H1 (cell line): ENCODE data around the gene OSBP. TPM values are rescaled to one million over a fixed set of nuclear protein-coding genes. Genes with fewer than 3 reads are reported as not detected.
A peak's percentile ranks its signal among the peaks of the same experiment; 100 is the strongest.

Experiments used
- ASH2L ChIP-seq: fragments of 200-600, 300-600 bp; sonication (generic); IDR thresholded peaks from one replicate; pipeline ENCODE4 v1.7.1; 2017; ENCODE audit warnings: low read length
- BRCA1 ChIP-seq: IDR thresholded peaks from 2 replicates; pipeline ENCODE4 v1.6.1; 2012; ENCODE audit warnings: low read depth, low read length, improper control_type of control experiment
- CREB1 ChIP-seq: IDR thresholded peaks from 2 replicates; pipeline ENCODE4 v1.6.1; 2012; ENCODE audit warnings: inconsistent platforms
- GTF2F1 ChIP-seq: IDR thresholded peaks from 2 replicates; pipeline ENCODE4 v1.6.1; 2012; ENCODE audit warnings: low read depth, low read length, improper control_type of control experiment, borderline replicate concordance
- HDAC2 ChIP-seq, 2 experiments: fragments of 300-600 bp in 1 of 2; sonication (generic) in 1 of 2; IDR thresholded peaks; 2 replicates each; pipeline ENCODE4 v1.6.1; 2011 to 2012; ENCODE audit warnings: low read depth in 2 of 2, low read length in 2 of 2, mild to moderate bottlenecking in 2 of 2, moderate library complexity in 2 of 2, borderline replicate concordance in 1 of 2, inconsistent platforms in 1 of 2
- MAFK ChIP-seq: IDR thresholded peaks from 2 replicates; pipeline ENCODE4 v1.6.1; 2012; ENCODE audit warnings: low read depth, mild to moderate bottlenecking, improper control_type of control experiment, low read length
- NRF1 ChIP-seq: IDR thresholded peaks from 2 replicates; pipeline ENCODE4 v1.6.1; 2011; ENCODE audit warnings: mild to moderate bottlenecking, low read depth, low read length, improper control_type of control experiment
- SIN3A ChIP-seq, 2 experiments: IDR thresholded peaks in 1 of 2; conservative IDR thresholded peaks in 1 of 2; 2 replicates each; pipeline ENCODE4 v1.6.1; 2011 to 2012; ENCODE audit warnings: low read length in 2 of 2, improper control_type of control experiment in 1 of 2, low read depth in 1 of 2, mild to moderate bottlenecking in 1 of 2
- TBP ChIP-seq: IDR thresholded peaks from 2 replicates; pipeline ENCODE4 v1.6.1; 2011; ENCODE audit warnings: low read depth, low read length, improper control_type of control experiment
- TCF12 ChIP-seq: IDR thresholded peaks from 2 replicates; pipeline ENCODE4 v1.6.1; 2011; ENCODE audit warnings: low read depth, mild to moderate bottlenecking, low read length
- TEAD4 ChIP-seq: IDR thresholded peaks from 2 replicates; pipeline ENCODE4 v1.6.1; 2012; ENCODE audit warnings: low read depth, low read length, inconsistent platforms, mixed read lengths
- polyA plus RNA-seq, 7 experiments: library from polyadenylated mRNA; depleted of rRNA in 3 of 7; stranded (reverse) in 5 of 7; unstranded in 2 of 7; fragments of >200 nt in 5 of 7; fragments of 200-250 nt in 2 of 7; gene quantifications; 1 replicate in 5 of 7; 2 replicates in 1 of 7; 4 replicates in 1 of 7; pipeline versions ENCODE4 v1.2.1 to v1.2.3, GENCODE V29; 2011 to 2013; ENCODE audit warnings: missing spikeins in 2 of 7, mixed read lengths in 2 of 7
- total RNA-seq: library from RNA; stranded (reverse); fragmentation: NEBNext Ultra II Directional; extraction: Animal tissue kit (Norgen Biotek cat#: 25700); gene quantifications from 2 replicates; pipeline ENCODE4 v1.2.1, GENCODE V29; 2021
- TF ChIP-seq, protein P1 (sequence below): fragments of 300-600 bp; sonication (generic); IDR thresholded peaks from 2 replicates; pipeline ENCODE4 v1.7.1; 2012; ENCODE audit warnings: low read length, moderate library complexity, mild to moderate bottlenecking, inconsistent platforms; ENCODE audit not compliant: insufficient replicate concordance

The OSBP gene
- total and polyA plus RNA-seq, 2 of the 8 experiments (the other 6 are each of a cell fraction or from before 2014, with no cell fraction given) = 13.2 to 43.1 TPM

DNA sequence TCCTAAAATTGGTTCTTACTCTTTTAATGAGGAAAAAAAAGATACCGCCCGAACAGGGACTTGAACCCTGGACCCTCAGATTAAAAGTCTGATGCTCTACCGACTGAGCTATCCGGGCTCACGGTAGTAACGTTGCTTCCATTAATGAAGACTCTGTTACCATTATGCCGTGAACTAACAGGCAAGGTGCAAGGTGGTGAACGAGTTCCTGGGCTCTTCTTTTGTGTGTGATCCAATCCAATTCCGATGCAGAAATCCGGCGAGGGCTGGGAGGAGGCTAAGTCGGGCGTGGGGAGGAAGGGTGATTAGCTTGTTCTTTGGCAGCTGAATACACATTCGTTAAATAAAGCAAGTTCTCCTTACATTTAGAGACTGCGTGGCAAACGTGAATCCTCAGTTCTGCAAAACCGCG, 55.3 kb downstream of the OSBP start (continued):
- TF ChIP-seq, protein P1, sequence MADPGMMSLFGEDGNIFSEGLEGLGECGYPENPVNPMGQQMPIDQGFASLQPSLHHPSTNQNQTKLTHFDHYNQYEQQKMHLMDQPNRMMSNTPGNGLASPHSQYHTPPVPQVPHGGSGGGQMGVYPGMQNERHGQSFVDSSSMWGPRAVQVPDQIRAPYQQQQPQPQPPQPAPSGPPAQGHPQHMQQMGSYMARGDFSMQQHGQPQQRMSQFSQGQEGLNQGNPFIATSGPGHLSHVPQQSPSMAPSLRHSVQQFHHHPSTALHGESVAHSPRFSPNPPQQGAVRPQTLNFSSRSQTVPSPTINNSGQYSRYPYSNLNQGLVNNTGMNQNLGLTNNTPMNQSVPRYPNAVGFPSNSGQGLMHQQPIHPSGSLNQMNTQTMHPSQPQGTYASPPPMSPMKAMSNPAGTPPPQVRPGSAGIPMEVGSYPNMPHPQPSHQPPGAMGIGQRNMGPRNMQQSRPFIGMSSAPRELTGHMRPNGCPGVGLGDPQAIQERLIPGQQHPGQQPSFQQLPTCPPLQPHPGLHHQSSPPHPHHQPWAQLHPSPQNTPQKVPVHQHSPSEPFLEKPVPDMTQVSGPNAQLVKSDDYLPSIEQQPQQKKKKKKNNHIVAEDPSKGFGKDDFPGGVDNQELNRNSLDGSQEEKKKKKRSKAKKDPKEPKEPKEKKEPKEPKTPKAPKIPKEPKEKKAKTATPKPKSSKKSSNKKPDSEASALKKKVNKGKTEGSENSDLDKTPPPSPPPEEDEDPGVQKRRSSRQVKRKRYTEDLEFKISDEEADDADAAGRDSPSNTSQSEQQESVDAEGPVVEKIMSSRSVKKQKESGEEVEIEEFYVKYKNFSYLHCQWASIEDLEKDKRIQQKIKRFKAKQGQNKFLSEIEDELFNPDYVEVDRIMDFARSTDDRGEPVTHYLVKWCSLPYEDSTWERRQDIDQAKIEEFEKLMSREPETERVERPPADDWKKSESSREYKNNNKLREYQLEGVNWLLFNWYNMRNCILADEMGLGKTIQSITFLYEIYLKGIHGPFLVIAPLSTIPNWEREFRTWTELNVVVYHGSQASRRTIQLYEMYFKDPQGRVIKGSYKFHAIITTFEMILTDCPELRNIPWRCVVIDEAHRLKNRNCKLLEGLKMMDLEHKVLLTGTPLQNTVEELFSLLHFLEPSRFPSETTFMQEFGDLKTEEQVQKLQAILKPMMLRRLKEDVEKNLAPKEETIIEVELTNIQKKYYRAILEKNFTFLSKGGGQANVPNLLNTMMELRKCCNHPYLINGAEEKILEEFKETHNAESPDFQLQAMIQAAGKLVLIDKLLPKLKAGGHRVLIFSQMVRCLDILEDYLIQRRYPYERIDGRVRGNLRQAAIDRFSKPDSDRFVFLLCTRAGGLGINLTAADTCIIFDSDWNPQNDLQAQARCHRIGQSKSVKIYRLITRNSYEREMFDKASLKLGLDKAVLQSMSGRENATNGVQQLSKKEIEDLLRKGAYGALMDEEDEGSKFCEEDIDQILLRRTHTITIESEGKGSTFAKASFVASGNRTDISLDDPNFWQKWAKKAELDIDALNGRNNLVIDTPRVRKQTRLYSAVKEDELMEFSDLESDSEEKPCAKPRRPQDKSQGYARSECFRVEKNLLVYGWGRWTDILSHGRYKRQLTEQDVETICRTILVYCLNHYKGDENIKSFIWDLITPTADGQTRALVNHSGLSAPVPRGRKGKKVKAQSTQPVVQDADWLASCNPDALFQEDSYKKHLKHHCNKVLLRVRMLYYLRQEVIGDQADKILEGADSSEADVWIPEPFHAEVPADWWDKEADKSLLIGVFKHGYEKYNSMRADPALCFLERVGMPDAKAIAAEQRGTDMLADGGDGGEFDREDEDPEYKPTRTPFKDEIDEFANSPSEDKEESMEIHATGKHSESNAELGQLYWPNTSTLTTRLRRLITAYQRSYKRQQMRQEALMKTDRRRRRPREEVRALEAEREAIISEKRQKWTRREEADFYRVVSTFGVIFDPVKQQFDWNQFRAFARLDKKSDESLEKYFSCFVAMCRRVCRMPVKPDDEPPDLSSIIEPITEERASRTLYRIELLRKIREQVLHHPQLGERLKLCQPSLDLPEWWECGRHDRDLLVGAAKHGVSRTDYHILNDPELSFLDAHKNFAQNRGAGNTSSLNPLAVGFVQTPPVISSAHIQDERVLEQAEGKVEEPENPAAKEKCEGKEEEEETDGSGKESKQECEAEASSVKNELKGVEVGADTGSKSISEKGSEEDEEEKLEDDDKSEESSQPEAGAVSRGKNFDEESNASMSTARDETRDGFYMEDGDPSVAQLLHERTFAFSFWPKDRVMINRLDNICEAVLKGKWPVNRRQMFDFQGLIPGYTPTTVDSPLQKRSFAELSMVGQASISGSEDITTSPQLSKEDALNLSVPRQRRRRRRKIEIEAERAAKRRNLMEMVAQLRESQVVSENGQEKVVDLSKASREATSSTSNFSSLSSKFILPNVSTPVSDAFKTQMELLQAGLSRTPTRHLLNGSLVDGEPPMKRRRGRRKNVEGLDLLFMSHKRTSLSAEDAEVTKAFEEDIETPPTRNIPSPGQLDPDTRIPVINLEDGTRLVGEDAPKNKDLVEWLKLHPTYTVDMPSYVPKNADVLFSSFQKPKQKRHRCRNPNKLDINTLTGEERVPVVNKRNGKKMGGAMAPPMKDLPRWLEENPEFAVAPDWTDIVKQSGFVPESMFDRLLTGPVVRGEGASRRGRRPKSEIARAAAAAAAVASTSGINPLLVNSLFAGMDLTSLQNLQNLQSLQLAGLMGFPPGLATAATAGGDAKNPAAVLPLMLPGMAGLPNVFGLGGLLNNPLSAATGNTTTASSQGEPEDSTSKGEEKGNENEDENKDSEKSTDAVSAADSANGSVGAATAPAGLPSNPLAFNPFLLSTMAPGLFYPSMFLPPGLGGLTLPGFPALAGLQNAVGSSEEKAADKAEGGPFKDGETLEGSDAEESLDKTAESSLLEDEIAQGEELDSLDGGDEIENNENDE = no peak
- peak; percentile 44; the same call in 1 of the 2 replicates for TF ChIP-seq NRF1
- TF ChIP-seq TCF12 = no peak
- peak in 1 of 2 experiments; percentile 84; a peak in 1 of 4 replicates for TF ChIP-seq SIN3A (conservative IDR thresholded peaks at IDR 0.05 in 1 of 2, IDR thresholded peaks at IDR 0.05 in 1 of 2; ENCODE audit: low read depth in 1 of 2, low read length in 2 of 2)
- no peak for TF ChIP-seq ASH2L
- peak; percentile 80 for TF ChIP-seq TEAD4
- TF ChIP-seq GTF2F1 = no peak
- peak; percentile 31; the same call in 1 of the 2 replicates for TF ChIP-seq BRCA1
- no peak for TF ChIP-seq HDAC2 (IDR thresholded peaks at IDR 0.05; ENCODE audit: borderline replicate concordance in 1 of 2, low read depth in 2 of 2, low read length in 2 of 2)
- peak; percentile 90; the same call in 1 of the 2 replicates for TF ChIP-seq MAFK
- TF ChIP-seq TBP = peak; percentile 100
- TF ChIP-seq CREB1 = no peak
